Keratinocyte (primary cell): Measurements from ENCODE around the gene GLRX5. TPM values are rescaled to one million over a fixed set of nuclear protein-coding genes. Genes with fewer than 3 reads are reported as not detected.
A peak's percentile ranks its signal among the peaks of the same experiment; 100 is the strongest.

ENCODE experiments used
- DNase-seq: peaks from one replicate; pipeline ENCODE4 v3.0.0-alpha.2; 2011; ENCODE audit warnings: low read depth, missing footprints, low spot score
- FAIRE-seq: peaks from 2 replicates; lab custom pipeline; 2011; peaks lifted over from hg19 to GRCh38; lab: Jason Lieb, UNC
- H2AFZ ChIP-seq: 2 replicates; pipeline ENCODE4 v1.6.0; 2012; ENCODE audit warnings: low read length, control low read depth, inconsistent platforms; ENCODE audit not compliant: control insufficient read depth
- H3K27ac ChIP-seq: 2 replicates; pipeline ENCODE4 v1.5.1; 2011; ENCODE audit warnings: low read length; ENCODE audit not compliant: control insufficient read depth, insufficient read depth
- H3K27me3 ChIP-seq: 3 replicates; pipeline ENCODE4 v1.6.0; 2011; ENCODE audit warnings: low read length; ENCODE audit not compliant: control insufficient read depth, insufficient read depth; ENCODE audit errors: extremely low read depth
- H3K36me3 ChIP-seq, 2 experiments: 2 replicates in 1 of 2; 3 replicates in 1 of 2; pipeline ENCODE4 v1.5.1; 2011; ENCODE audit warnings: low read length in 2 of 2, mild to moderate bottlenecking in 1 of 2; ENCODE audit not compliant: control insufficient read depth in 2 of 2, insufficient read depth in 2 of 2; ENCODE audit errors: extremely low read depth in 1 of 2
- H3K4me1 ChIP-seq: 3 replicates; pipeline ENCODE4 v1.5.1; 2011; ENCODE audit warnings: low read length; ENCODE audit not compliant: control insufficient read depth, insufficient read depth; ENCODE audit errors: extremely low read depth
- H3K4me2 ChIP-seq: 3 replicates; pipeline ENCODE4 v1.6.0; 2011; ENCODE audit warnings: low read depth, low read length; ENCODE audit not compliant: control insufficient read depth, insufficient read depth; ENCODE audit errors: extremely low read depth
- H3K4me3 ChIP-seq, 3 experiments: fragments of 200-600 bp in 1 of 3; sonication (generic) in 1 of 3; 2 replicates in 2 of 3; 3 replicates in 1 of 3; pipeline ENCODE4 v1.5.1; 2011 to 2016; ENCODE audit warnings: low read length in 3 of 3, mild to moderate bottlenecking in 3 of 3, control low read depth in 2 of 3, inconsistent platforms in 1 of 3, low read depth in 1 of 3, mixed read lengths in 1 of 3, mixed run types in 1 of 3, moderate library complexity in 1 of 3; ENCODE audit not compliant: control insufficient read depth in 2 of 3, insufficient read depth in 2 of 3; ENCODE audit errors: extremely low read depth in 1 of 3
- H3K79me2 ChIP-seq: 2 replicates; pipeline ENCODE4 v1.6.0; 2012; ENCODE audit warnings: low read length; ENCODE audit not compliant: control insufficient read depth, insufficient read depth
- H3K9ac ChIP-seq: 3 replicates; pipeline ENCODE4 v1.6.0; 2011; ENCODE audit warnings: low read length; ENCODE audit not compliant: control insufficient read depth, insufficient read depth; ENCODE audit errors: extremely low read depth
- H3K9me1 ChIP-seq: 3 replicates; pipeline ENCODE4 v1.6.0; 2011; ENCODE audit warnings: low read length; ENCODE audit not compliant: control insufficient read depth, insufficient read depth; ENCODE audit errors: extremely low read depth
- H3K9me3 ChIP-seq: 2 replicates; pipeline ENCODE4 v1.5.1; 2012; ENCODE audit warnings: low read depth, low read length; ENCODE audit not compliant: control insufficient read depth
- H4K20me1 ChIP-seq: 3 replicates; pipeline ENCODE4 v1.6.0; 2011; ENCODE audit warnings: low read length; ENCODE audit not compliant: control insufficient read depth, insufficient read depth; ENCODE audit errors: extremely low read depth
- CTCF ChIP-seq, 3 experiments: IDR thresholded peaks in 1 of 3; conservative IDR thresholded peaks in 1 of 3; optimal IDR thresholded peaks in 1 of 3; 2 replicates in 2 of 3; 3 replicates in 1 of 3; pipeline versions ENCODE3 to v1.5.1; 2011; ENCODE audit warnings: low read length in 3 of 3, mild to moderate bottlenecking in 3 of 3, moderate library complexity in 2 of 3, control low read depth in 1 of 3, inconsistent platforms in 1 of 3; ENCODE audit not compliant: insufficient read depth in 2 of 3; ENCODE audit errors: extremely low read depth in 1 of 3
- EZH2 ChIP-seq: IDR thresholded peaks from one replicate; pipeline ENCODE4 v1.6.1; 2012; ENCODE audit warnings: inconsistent platforms, mild to moderate bottlenecking, low read length, moderate library complexity
- dilution Hi-C: fragments of 300-500 bp; cut with MboI; formaldehyde crosslinking; loops from one replicate; pipeline ENCODE4 v1.7.0; 2020; ENCODE audit warnings: low sequenced_read_pairs; ENCODE audit not compliant: extremely low pct_ligation_motif_present
- polyA plus RNA-seq, 5 experiments: library from polyadenylated mRNA; depleted of rRNA in 3 of 5; stranded (reverse) in 3 of 5; stranded (forward) in 1 of 5; unstranded in 1 of 5; fragments of >200 nt; gene quantifications; 1 replicate in 1 of 5; 2 replicates in 3 of 5; 3 replicates in 1 of 5; pipeline versions ENCODE4 v1.2.1 to v1.2.3, GENCODE V29; 2011 to 2012; ENCODE audit warnings: missing spikeins in 2 of 5, low read depth in 1 of 5, low replicate concordance in 1 of 5

GLRX5 gene
- polyA plus RNA-seq, 1 donor (not counting 4 experiments of a cell fraction or from before 2014, with no cell fraction given): 60.9 TPM

- peak overlapping the region; percentile 94 for H3K4me2 ChIP-seq
- peaks cover 86% of the 10 kb centered on the region for H3K79me2 ChIP-seq
- FAIRE-seq (no peak), DNase-seq (no peak)
- dilution Hi-C loops: no loop called here
- no peak overlapping the region for H3K27ac ChIP-seq
- peak overlapping the region in 2 of 3 experiments; percentile 82 to 95 for H3K4me3 ChIP-seq
- H3K9me3 ChIP-seq: no peaks in the 10 kb centered on the region
- H3K36me3 ChIP-seq: peaks cover 0 to 1% of the 10 kb centered on the region in 2 experiments
- peaks cover 3% of the 10 kb centered on the region for H4K20me1 ChIP-seq
- H3K9me1 ChIP-seq: no peaks in the 10 kb centered on the region
- TF ChIP-seq EZH2: no peak
- TF ChIP-seq CTCF (optimal IDR thresholded peaks at IDR 0.05 in 1 of 3, IDR thresholded peaks at IDR 0.05 in 1 of 3, conservative IDR thresholded peaks at IDR 0.05 in 1 of 3; ENCODE audit: extremely low read depth in 1 of 3, insufficient read depth in 2 of 3, low read length in 3 of 3): no peak
- H3K9ac ChIP-seq: no peak overlapping the region
- H3K27me3 ChIP-seq: no peaks in the 10 kb centered on the region
- H3K4me1 ChIP-seq: peaks cover 28% of the 10 kb centered on the region
- no peak overlapping the region for H2AFZ ChIP-seq
These were observed 1.8 kb downstream of the GLRX5 start for GRCh38 chr14:95536671-95537070.

GRCh38 chr14:95537298-95538089 lies 2.6 kb downstream of the GLRX5 start:
- TF ChIP-seq CTCF (optimal IDR thresholded peaks at IDR 0.05 in 1 of 3, IDR thresholded peaks at IDR 0.05 in 1 of 3, conservative IDR thresholded peaks at IDR 0.05 in 1 of 3; ENCODE audit: extremely low read depth in 1 of 3, insufficient read depth in 2 of 3, low read length in 3 of 3): no peak
- no peak for TF ChIP-seq EZH2
- no peaks in the 10 kb centered on the region for H3K9me1 ChIP-seq
- H2AFZ ChIP-seq: no peak overlapping the region
- dilution Hi-C loops: no loop called here
- H3K4me2 ChIP-seq: no peak overlapping the region
- H3K79me2 ChIP-seq: peaks cover 84% of the 10 kb centered on the region
- no peaks in the 10 kb centered on the region for H3K36me3 ChIP-seq
- H3K27ac ChIP-seq: no peak overlapping the region
- H3K27me3 ChIP-seq: no peaks in the 10 kb centered on the region
- H4K20me1 ChIP-seq: no peaks in the 10 kb centered on the region
- peaks cover 20% of the 10 kb centered on the region for H3K4me1 ChIP-seq
- H3K9ac ChIP-seq: no peak overlapping the region
- DNase-seq (no peak), FAIRE-seq (no peak)
- H3K9me3 ChIP-seq: no peaks in the 10 kb centered on the region
- H3K4me3 ChIP-seq: no peak overlapping the region
